GM19328 (cell line): ENCODE results near the gene UQCC2.

Source experiments
- ATAC-seq: cut with Tn5 transposase; IDR thresholded peaks from one replicate; pipeline ENCODE4 v1.9.1; 2021; ENCODE audit warnings: mild to moderate bottlenecking, moderate library complexity; ENCODE audit not compliant: unreplicated experiment

The UQCC2 gene

GRCh38 chr6:33725891-33726673 lies 14.6 kb upstream of the UQCC2 start:
- ATAC-seq: no peak

GRCh38 chr6:33725222-33725621 lies 13.7 kb upstream of the UQCC2 start:
- ATAC-seq: no peak

- ATAC-seq: no peak
Measured at GRCh38 chr6:33724102-33725023, 12.9 kb upstream of the UQCC2 start.

- no peak for ATAC-seq
Measured at GRCh38 chr6:33723371-33724085, 12.0 kb upstream of the UQCC2 start.

- no peak for ATAC-seq
Measured at GRCh38 chr6:33722103-33722623, 10.7 kb upstream of the UQCC2 start.

GRCh38 chr6:33721508-33721907 lies 10.0 kb upstream of the UQCC2 start:
- ATAC-seq: no peak

- ATAC-seq: no peak
Measured at GRCh38 chr6:33720998-33721397, 9.5 kb upstream of the UQCC2 start.

- no peak for ATAC-seq
Measured at GRCh38 chr6:33719326-33719987, 8.0 kb upstream of the UQCC2 start.

GRCh38 chr6:33718713-33719112 lies 7.2 kb upstream of the UQCC2 start:
- no peak for ATAC-seq

- ATAC-seq: no peak
Measured at GRCh38 chr6:33717934-33718455, 6.5 kb upstream of the UQCC2 start.

- no peak for ATAC-seq
Measured at GRCh38 chr6:33716890-33717632, 5.6 kb upstream of the UQCC2 start.

- ATAC-seq: no peak
Measured at GRCh38 chr6:33716379-33716778, 4.9 kb upstream of the UQCC2 start.

- no peak for ATAC-seq
Measured at GRCh38 chr6:33714385-33715040, 3.0 kb upstream of the UQCC2 start.

- ATAC-seq: no peak
Measured at GRCh38 chr6:33713786-33714185, 2.3 kb upstream of the UQCC2 start.

- ATAC-seq: no peak
Measured at GRCh38 chr6:33712914-33713313, 1.4 kb upstream of the UQCC2 start.

GRCh38 chr6:33710296-33711121 lies 991 bp downstream of the UQCC2 start:
- ATAC-seq: no peak

GRCh38 chr6:33709605-33710295 lies 1.8 kb downstream of the UQCC2 start:
- ATAC-seq: no peak
